Measurements from ENCODE around the gene PLCB1. TPM values are rescaled to one million over a fixed set of nuclear protein-coding genes. Genes with fewer than 3 reads are reported as not detected.

PLCB1 gene
- total and polyA plus RNA-seq, 2 experiments from 2014 or later = 8.0 to 17.6 TPM

DNA sequence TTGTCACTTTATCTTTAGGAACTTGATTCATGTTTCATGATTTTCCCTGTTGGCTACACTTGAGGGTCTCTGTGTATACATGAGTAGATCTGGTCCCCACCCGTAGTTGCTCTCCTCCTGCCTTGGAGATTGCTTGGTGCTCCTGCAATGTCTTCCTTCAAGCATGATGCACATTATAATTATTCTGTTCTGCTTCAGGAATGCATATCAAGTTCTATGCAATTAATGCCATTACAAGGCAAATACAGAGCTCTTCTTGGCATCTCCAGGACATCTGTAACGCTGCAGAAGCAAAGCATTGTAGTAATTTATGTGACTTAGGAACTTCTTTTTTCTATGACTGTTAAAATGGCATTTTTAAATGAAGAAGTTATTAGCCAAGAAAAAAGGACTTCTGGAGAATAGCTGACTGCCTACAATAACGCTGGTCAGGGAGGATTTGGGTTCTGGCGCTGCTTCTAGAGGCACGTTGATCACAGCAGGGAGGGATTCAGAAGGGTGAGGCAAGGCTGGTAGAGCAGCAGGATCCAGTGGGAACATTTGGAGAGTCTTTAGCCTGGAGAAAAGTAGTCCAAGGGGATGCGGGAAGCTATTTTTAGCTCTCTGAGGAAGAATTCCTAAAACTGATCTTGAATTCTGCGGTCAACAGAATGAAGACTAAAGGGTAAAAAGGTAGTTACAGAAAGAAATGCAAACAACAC, 203.6 kb downstream of the PLCB1 start:
- H3K9me3 ChIP-seq (ENCODE audit: low read depth) = no peaks in the 10 kb centered on the region
- TF ChIP-seq CTCF (IDR thresholded peaks at IDR 0.05; ENCODE audit: low read depth, low read length) = no peak
- no peaks in the 10 kb centered on the region for H3K36me3 ChIP-seq
- H3K4me3 ChIP-seq = no peak overlapping the region
- H3K27me3 ChIP-seq = no peaks in the 10 kb centered on the region
- DNase-seq (ENCODE audit: low read depth in 1 of 2, low spot score in 1 of 2) = no peak
- H3K27ac ChIP-seq = no peak overlapping the region
- H3K4me1 ChIP-seq (ENCODE audit: low read depth) = no peaks in the 10 kb centered on the region

DNA sequence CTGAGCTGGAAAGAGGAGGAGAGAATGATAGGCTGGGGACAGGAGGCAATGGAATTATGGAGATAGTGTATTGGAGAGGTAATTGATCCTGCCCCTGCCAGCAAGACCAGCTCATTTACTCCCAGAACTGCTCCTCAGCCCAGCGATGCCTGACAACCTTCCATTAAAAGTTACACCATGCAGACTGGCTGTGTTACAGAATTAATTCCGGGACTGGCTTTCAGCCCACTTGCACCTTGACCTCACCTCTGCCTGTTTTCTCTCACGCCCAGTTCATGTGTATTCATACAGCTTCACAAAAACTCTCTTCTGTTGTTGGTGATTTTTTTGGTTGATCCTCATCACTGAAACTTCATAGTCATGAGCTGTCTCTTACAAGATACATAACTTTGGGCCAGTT, 207.3 kb downstream of the PLCB1 start:
- no peak for TF ChIP-seq CTCF (IDR thresholded peaks at IDR 0.05; ENCODE audit: low read depth, low read length)
- Histone ChIP-seq H3K4me3 (no peak overlapping the region), H3K27ac (no peak overlapping the region), H3K36me3 (no peaks in the 10 kb centered on the region), H3K4me1 (ENCODE audit: low read depth) (no peaks in the 10 kb centered on the region), H3K27me3 (no peaks in the 10 kb centered on the region), H3K9me3 (ENCODE audit: low read depth) (no peaks in the 10 kb centered on the region)
- no peak for DNase-seq (ENCODE audit: low read depth in 1 of 2, low spot score in 1 of 2)

GRCh38 chr20:8342391-8342790, 210.3 kb downstream of the PLCB1 start:
- no peak for TF ChIP-seq CTCF (IDR thresholded peaks at IDR 0.05; ENCODE audit: low read depth, low read length)

GRCh38 chr20:8344106-8344505, 212.0 kb downstream of the PLCB1 start:
- Histone ChIP-seq H3K4me3 (no peak overlapping the region), H3K4me1 (ENCODE audit: low read depth) (peaks cover 13% of the 10 kb centered on the region), H3K9me3 (ENCODE audit: low read depth) (no peaks in the 10 kb centered on the region), H3K36me3 (no peaks in the 10 kb centered on the region), H3K27ac (no peak overlapping the region), H3K27me3 (no peaks in the 10 kb centered on the region)
- TF ChIP-seq CTCF (IDR thresholded peaks at IDR 0.05; ENCODE audit: low read depth, low read length) = no peak
- DNase-seq (ENCODE audit: low read depth in 1 of 2, low spot score in 1 of 2) = no peak

More at GRCh38 chr20:8342391-8342790, 210.3 kb downstream of the PLCB1 start:
- Histone ChIP-seq H3K36me3 (no peaks in the 10 kb centered on the region), H3K9me3 (ENCODE audit: low read depth) (no peaks in the 10 kb centered on the region), H3K4me1 (ENCODE audit: low read depth) (peaks cover 13% of the 10 kb centered on the region), H3K27ac (no peak overlapping the region), H3K27me3 (no peaks in the 10 kb centered on the region), H3K4me3 (no peak overlapping the region)
- DNase-seq (ENCODE audit: low read depth in 1 of 2, low spot score in 1 of 2) = no peak

DNA sequence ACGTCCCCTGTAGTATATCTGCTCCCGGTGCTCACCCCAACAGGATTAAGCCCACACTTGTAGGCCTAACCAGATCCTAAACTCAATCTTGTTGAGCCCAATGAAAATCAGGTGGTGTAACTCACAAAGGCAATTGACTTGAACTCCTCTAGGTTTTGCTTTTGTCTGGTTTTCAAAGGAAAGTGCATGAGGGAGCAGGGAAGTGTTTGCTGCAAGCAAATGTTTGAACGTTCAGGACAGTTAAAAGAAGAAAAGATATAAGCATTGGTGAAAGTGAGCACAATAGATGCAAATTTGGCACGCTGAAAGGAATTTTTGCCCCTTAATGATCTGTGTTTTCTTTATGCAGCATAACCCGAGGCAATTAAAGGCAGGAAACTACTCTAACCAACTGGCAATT, 212.6 kb downstream of the PLCB1 start:
- Histone ChIP-seq H3K27me3 (no peaks in the 10 kb centered on the region), H3K9me3 (ENCODE audit: low read depth) (no peaks in the 10 kb centered on the region), H3K4me1 (ENCODE audit: low read depth) (peaks cover 13% of the 10 kb centered on the region), H3K36me3 (no peaks in the 10 kb centered on the region), H3K4me3 (no peak overlapping the region), H3K27ac (no peak overlapping the region)
- DNase-seq (ENCODE audit: low read depth in 1 of 2, low spot score in 1 of 2) = no peak
- no peak for TF ChIP-seq CTCF (IDR thresholded peaks at IDR 0.05; ENCODE audit: low read depth, low read length)
